ENCODE measurements around the gene GAS2L1.
A peak's percentile ranks its signal among the peaks of the same experiment; 100 is the strongest.

The GAS2L1 gene

GRCh38 chr22:29306175-29306834, at the start of gene GAS2L1:
GAS2L1 (plus strand) TSS chr22:29306650; CDS start chr22:29308106, 1,456 bp downstream.
- peak; percentile 60 for TF ChIP-seq CTCF (IDR thresholded peaks at IDR 0.05; ENCODE audit: control insufficient read depth, extremely low read depth, insufficient read depth)
- no peak for DNase-seq (ENCODE audit: low read depth)
- H3K4me3 ChIP-seq (ENCODE audit: low read depth, low read length): peak within 1 kb of the TSS; percentile 73

GRCh38 chr22:29257751-29258181, 48.7 kb upstream of the GAS2L1 start:
- TF ChIP-seq CTCF (IDR thresholded peaks at IDR 0.05; ENCODE audit: control insufficient read depth, extremely low read depth, insufficient read depth): no peak
- no peak overlapping the region for H3K4me3 ChIP-seq (ENCODE audit: low read depth, low read length)
- DNase-seq (ENCODE audit: low read depth): no peak

GRCh38 chr22:29258407-29259252, 47.8 kb upstream of the GAS2L1 start:
- no peak overlapping the region for H3K4me3 ChIP-seq (ENCODE audit: low read depth, low read length)
- TF ChIP-seq CTCF (IDR thresholded peaks at IDR 0.05; ENCODE audit: control insufficient read depth, extremely low read depth, insufficient read depth): no peak
- DNase-seq (ENCODE audit: low read depth): no peak

GRCh38 chr22:29259253-29259899, 47.1 kb upstream of the GAS2L1 start:
- TF ChIP-seq CTCF (IDR thresholded peaks at IDR 0.05; ENCODE audit: control insufficient read depth, extremely low read depth, insufficient read depth): no peak
- H3K4me3 ChIP-seq (ENCODE audit: low read depth, low read length): no peak overlapping the region
- no peak for DNase-seq (ENCODE audit: low read depth)

GRCh38 chr22:29260031-29260560, 46.4 kb upstream of the GAS2L1 start:
- TF ChIP-seq CTCF (IDR thresholded peaks at IDR 0.05; ENCODE audit: control insufficient read depth, extremely low read depth, insufficient read depth): no peak
- H3K4me3 ChIP-seq (ENCODE audit: low read depth, low read length): no peak overlapping the region
- DNase-seq (ENCODE audit: low read depth): no peak

GRCh38 chr22:29260601-29261315, 45.7 kb upstream of the GAS2L1 start:
- TF ChIP-seq CTCF (IDR thresholded peaks at IDR 0.05; ENCODE audit: control insufficient read depth, extremely low read depth, insufficient read depth): no peak
- no peak for DNase-seq (ENCODE audit: low read depth)
- no peak overlapping the region for H3K4me3 ChIP-seq (ENCODE audit: low read depth, low read length)

Measured in LNCaP clone FGC (cell line).